ENCODE measurements around the gene SSU72.
"Not testable (repeated sequence)": the region's sequence is repeated elsewhere in the genome, so short reads cannot be mapped to it uniquely, and the experiment has no call there.

SSU72 gene

DNA sequence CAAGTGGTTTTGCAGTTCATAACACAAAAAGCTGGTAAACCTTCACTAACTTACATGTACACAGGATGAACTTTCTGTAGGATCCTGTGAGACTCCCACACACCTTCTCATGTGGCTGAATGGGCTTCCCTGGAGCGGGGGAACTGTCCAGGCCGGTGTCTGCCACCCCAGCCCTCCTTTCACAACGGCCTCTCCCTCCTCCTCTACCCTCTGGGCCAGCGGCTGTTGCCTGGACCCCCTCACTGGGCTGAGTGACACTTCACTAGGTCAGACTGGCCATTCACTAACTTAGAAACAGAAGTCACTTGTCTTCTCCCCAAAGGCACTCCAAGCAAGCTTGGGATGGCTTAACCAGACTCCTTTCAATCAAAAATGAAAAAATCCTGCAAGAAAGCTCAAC, 16.1 kb downstream of the SSU72 start:
- no peak for DNase-seq (ENCODE audit: low spot score)

DNA sequence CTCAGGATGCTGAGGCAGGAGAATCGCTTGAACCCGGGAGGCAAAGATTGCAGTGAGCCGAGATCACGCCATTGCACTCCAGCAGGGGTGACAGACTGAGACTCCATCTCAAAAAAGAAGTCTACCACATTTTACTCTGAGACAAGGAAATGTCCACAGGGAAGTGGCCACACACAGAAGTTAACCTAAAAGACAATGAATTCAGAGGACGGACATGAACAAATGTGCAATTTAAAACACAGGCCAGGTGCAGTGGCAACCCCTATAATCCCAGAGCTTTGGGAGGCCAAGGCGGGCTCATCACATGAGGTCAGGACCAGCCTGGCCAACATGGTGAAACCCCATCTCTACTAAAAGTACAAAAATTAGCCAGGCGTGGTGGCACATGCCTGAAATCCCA, 17.0 kb downstream of the SSU72 start:
- DNase-seq (ENCODE audit: low spot score) = not testable (repeated sequence)

DNA sequence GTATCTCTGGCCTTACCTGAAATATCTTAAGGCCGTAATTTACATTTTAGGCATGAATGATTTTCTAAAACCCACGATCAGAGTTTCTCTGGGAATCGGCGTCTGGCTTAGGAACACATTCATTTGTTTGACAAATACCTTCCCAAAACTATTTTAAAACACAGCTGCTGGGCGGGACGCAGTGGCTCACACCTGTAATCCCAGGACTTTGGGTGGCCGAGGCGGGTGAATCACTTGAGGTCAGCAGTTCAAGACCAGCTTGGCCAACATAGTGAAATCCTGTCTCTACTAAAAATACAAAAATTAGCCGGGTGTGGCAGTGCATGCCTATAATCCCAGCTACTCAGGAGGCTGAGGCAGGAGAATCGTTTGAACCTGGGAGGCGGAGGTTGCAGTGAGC, 17.7 kb downstream of the SSU72 start:
- DNase-seq (ENCODE audit: low spot score) = not testable (repeated sequence)

DNA sequence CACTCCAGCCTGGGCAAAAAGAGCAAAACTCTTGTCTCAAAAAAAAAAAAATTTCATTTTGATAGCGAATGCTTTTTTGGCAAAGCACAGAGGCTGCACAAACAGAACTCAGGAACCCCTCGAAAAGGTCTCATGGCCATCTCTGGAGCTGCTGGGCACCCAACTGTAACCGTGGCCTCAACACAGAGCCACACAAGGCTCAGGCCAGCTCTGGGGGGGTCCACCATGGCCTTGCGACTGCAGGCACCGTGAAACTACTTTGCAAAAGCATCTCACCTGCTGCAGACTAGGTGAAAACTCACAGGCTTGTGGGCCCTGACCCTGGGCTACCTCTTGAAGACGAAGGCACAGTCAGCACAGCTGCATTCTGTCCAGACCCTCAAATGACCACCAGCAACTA, 18.2 kb downstream of the SSU72 start:
- DNase-seq (ENCODE audit: low spot score) = no peak

DNA sequence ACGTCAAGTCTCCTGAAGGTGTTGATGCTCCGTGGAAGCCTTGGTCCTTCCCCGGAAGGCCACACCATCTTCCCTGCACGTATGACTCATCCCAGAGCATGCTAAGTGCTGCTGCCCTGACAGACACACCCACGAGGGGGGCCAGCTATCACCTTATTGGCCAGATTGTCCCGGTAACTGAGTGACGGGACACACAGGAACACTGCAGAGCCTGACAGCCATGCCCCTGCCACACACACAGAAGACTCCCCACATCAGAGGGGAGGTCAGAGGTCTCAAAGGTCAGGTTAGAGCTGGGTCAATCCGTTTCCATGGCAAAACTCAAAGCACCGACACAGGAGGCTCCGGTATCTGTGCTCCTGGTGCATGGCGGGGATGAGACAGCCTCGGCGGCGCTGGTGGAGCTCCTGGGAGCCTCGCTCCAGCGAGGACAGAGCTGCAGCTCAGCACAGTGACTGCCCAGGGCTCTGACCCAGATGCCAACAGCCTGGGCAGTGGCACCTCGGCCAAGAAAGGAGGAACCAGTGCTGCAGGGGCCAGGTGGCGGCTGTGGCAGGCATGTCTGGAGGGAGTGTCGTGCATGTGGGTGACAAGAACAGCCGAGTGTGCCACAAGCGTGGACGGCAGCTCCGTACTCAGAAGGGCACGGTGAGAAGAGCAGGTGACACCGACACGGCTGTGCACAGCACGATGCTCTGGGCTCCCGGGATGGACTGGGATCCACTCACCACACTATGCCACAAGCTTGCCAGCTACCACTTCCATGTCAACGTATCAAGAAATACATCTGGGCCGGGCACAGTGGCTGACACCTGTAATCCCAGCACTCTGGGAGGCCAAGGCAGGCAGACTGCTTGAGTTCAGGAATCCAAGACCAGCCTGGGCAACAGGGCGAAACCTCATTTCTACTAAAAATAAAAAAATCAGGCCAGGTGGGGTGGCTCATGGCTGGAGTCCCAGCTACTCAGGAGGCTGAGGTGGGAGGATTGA, 19.4 kb downstream of the SSU72 start:
- no peak for DNase-seq (ENCODE audit: low spot score)

DNA sequence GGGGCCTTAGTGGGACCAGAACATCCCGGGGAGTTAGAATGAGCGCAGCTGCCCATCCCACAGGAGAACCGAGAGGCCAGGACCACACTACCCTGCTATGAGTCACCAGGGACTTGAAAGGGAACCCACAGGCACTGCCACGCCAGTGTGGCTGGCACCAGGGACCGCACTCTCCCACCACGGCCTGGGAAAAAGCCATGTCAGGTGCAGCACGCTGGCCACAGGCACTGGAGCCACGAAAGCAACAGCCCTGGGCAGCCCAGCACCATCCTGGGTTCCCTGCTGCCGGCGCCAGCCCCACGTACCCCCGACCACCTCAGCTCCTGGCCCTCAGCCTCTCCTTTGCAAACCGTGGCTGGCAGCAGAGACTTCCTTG, 20.1 kb downstream of the SSU72 start:
- DNase-seq (ENCODE audit: low spot score) = no peak

DNA sequence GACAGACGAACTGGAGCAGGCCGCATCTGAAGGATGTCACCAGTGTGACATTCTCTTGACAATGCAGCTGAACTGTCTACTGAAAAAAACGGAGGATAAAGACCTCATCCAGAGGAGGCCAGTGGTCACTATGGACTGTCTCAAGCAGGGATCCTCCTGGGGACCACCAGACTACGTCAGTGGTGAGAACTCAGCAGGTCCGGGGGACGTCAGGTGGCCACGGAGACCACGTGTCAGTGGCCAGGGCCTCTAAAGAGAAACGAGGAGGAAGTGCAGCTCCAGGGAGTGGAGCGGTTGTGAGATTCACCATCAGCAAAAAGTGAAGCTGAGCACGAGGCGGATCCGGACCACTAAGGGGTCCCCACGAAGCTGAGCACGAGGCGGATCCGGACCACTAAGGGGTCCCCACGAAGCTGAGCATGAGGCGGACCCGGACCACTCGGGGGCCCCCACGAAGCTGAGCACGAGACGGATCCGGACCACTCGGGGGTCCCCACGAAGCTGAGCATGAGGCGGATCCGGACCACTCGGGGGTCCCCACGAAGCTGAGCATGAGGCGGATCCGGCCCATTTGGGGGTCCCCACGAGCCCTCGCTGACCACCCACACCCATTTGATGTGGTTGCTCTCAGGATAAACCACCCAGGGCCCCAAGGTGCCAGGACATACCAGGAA, 20.7 kb downstream of the SSU72 start:
- DNase-seq (ENCODE audit: low spot score) = no peak

DNA sequence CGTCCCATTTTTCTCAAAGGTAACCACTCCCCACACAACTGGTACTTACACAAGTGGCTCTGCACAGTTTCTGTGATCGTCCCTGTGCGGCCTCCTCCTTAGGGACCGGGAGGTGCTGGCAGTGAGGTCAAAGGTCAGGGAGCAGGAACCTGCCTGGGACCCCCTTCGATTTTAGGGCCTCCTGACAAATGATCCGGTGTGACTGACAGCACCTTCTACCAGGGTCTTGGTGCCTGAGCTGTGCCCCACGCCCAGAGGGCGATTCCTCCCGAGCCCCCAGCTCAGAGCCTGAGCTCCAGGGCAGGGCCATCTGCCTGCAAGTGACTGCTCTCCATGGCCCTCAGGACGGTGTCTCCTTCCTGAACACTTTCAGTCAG, 22.4 kb downstream of the SSU72 start:
- no peak for DNase-seq (ENCODE audit: low spot score)

DNA sequence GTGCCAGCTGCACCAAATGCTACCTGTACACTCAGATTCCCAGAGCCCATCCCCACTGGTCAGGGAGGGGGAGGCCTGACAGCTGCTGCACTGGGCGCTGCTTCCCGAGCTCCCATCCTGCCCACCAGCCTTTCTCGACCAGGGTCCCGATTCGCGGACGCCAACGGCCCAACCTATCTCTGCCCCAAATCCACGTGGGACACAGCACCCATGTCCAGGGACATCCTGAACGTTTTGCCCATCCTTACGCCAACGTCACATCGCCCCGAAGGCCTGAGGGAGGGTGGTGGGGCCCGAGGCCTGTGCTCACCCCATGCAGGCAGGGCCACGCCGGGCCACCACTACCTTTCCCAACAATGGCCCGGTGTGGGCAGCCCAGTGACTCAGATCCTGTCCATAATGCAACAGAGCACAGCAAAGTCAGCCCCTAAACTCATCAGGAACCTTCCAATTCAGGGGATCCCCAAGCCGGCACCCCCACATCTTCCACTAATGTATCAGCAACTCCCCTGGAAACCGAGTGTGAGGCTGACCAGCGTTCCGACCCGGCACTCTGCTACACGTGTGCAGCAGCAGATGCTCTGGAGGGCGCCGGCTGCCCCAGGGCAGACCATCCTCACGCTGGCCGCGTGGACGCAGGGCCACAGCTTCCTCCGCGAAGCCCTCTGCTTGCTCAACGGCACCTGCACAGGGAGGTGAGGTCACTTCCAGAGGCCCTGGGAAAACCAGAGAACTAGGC, 23.0 kb downstream of the SSU72 start:
- DNase-seq (ENCODE audit: low spot score) = no peak

DNA sequence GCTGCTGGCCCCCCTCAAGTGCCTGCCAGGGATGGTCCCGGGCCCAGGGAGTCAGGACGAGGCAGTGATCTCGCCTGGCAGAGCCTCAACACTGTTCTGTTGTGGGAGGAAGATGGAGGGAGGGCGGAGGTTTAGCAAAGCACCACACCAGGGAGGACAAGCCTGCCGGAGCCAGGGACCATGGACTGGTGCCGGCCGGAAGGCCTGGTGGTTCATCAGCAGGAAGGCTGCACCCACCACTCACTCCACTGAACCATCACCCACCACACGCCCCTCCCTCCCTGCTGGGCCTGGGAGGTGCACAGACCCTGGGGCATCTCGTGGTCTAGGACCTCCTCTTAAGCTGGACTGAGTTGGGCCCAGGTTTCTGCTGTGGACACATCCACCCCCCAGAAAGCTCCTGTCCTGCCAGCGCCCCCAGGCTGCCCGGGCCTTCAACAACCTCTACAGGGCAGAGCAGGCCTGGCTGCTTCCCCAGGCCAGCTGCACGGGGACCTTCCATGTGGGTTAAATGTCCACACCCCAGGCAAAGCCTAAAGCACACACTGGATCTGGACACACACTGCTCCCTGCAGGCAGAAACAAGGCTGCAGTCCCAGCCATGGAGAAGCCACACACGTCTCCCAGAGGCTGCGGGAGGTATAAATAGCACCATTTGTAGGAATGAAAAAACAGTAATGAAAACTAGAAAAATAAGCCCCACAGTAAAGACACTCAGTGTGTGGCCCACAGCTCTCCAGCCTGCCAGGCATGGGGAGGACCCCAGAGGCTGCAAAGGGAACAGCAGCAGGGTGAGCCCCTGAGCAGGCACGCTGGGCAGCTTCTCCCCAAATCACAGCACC, 23.9 kb downstream of the SSU72 start:
- no peak for DNase-seq (ENCODE audit: low spot score)

DNA sequence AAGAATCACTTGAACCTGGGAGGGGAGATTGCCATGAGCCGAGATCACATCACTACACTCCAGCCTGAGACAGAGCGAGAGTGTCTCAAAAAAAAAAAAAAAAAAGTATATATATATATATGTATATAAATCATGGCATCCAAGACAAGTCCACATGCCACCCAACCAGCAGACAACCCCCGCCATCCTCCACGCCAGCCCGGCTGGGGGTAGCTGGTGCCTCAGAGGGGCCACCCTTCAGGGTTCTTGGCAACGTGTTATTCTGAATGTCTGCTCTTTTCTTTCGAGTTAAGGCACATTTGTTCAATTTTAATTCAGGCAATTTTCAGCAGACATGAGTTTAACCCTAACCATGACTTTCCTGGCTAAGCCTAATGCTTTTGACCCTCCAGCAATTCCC, 24.6 kb downstream of the SSU72 start:
- no peak for DNase-seq (ENCODE audit: low spot score)

DNA sequence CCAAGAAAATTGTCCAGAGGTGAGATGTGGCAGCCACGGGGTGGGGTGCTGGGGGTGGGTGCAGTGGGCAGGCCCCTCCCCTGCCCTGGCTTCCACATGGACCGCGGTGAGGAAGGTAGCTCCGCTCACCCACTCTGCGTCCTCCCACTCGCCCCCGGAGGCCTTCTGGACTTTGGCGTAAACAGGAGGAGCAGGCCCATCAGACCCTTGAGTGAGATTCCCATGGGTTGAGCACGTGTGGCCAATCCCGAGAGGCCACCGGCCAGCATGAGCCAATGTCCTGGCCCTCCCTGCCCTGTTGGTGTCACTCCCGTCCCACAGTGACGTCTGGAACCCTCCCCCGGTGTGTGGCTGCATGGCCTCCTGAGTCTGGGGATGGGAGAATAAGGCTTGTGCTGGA, 26.1 kb downstream of the SSU72 start:
- no peak for DNase-seq (ENCODE audit: low spot score)

DNA sequence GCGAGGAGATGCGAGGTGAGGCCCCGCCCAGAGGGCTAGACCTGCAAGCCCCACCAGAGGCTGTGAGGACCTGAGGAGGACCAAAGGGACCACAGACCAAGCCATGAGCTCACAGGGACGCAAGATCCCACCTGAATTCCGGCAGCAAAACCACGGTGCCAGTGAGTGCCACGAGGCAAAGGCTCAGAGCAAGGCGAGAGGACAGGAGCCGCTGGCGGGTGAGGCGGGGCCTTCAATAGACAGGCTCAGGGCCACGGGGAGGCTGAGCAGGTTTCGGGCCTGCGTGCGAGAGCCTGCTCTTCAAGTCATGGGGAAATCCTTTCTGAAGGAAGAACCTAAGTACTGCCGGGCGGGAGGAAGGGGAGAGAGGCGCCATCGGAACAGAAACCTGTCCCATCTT, 27.2 kb downstream of the SSU72 start:
- no peak for DNase-seq (ENCODE audit: low spot score)

DNA sequence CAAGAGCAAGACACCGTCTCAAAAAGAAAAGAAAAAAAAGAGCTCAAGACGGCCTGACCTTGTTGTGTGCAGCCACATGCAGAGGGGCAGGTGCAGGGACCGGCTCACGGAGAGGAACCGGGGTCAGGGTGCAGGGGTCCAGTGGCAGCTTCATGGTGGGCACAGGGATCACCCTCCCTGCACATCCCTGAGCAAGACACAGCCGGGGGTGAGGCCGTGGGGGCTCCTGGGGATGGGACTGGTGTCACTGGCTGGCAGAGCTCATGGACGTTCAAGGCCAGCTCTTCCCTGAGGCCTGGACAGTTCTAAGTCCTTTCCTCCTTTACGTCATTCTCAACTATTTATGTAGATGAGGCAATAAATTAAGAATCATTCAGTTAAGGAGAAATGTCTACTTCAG, 27.7 kb downstream of the SSU72 start:
- no peak for DNase-seq (ENCODE audit: low spot score)

DNA sequence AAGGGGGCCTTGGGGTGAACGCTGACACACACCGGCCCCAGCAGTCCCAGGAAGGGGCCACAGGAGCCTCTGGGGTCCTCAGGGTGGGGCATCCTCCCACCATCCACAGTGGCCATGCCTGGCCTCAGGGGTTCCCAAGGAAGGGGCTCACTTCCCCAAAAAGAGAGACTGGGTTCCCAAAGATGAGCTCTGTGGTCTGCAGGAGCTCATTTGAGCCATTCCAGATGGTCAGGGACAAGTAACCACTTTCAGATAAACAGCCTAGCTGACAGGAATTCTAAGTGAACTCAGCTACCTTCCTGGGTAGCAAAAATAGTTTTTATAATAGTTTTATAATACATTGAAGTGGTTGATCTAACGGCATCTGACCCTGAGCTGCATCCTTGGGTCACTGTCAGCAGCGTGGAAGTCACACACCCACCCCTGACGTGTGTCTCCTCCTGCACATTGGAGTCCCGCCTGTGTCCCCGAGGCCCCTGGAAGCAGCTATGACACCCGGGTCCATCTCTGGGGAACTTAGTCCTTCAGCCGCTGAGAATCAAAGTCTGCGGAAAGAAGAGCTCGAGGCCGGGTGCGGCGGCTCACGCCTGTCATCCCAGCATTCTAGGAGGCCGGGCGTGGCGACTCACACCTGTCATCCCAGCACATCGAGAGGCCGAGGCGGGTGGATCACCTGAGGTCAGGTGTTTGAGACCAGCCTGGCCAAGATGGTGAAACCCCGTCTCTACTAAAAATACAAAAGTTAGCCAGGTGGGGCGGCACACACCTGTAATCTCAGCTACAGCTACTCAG, 28.5 kb downstream of the SSU72 start:
- DNase-seq (ENCODE audit: low spot score) = no peak

DNA sequence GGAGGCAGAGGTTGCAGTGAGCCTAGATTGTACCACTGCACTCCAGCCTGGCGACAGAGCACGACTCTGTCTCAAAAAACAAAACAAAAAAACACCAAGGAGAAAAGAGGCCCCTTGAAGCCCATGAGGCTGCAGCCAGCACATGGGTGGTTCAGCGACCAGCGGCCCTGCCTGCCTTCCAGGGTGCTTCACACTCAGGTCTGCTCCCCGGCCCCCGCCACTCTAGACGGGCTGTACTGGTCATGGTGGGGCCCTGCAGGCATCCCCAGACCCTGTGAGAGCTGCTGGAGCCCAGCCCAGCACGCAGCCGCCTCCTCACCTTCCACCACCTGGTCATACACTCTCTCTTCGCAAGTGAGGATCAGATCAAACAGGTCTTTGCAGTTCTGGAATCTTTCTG, 30.1 kb downstream of the SSU72 start:
- no peak for DNase-seq (ENCODE audit: low spot score)

DNA sequence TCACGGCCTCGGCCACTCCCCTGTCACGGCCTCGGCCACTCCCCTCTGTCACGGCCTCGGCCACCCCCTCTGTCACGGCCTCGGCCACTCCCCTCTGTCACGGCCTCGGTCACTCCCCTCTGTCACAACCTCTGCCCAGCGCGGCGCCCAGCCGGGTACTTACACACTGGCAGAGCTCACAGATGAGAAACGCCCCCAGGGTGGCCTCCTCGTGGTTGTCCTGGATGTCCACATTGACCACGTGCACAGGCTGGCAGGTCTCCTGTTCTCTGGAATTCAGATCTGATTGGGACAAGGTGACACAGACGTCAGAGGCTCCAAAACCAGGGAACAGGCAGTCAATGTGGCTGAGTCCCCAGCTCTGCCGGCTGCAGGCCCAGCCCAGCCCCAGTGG, 31.0 kb downstream of the SSU72 start:
- no peak for DNase-seq (ENCODE audit: low spot score)

DNA sequence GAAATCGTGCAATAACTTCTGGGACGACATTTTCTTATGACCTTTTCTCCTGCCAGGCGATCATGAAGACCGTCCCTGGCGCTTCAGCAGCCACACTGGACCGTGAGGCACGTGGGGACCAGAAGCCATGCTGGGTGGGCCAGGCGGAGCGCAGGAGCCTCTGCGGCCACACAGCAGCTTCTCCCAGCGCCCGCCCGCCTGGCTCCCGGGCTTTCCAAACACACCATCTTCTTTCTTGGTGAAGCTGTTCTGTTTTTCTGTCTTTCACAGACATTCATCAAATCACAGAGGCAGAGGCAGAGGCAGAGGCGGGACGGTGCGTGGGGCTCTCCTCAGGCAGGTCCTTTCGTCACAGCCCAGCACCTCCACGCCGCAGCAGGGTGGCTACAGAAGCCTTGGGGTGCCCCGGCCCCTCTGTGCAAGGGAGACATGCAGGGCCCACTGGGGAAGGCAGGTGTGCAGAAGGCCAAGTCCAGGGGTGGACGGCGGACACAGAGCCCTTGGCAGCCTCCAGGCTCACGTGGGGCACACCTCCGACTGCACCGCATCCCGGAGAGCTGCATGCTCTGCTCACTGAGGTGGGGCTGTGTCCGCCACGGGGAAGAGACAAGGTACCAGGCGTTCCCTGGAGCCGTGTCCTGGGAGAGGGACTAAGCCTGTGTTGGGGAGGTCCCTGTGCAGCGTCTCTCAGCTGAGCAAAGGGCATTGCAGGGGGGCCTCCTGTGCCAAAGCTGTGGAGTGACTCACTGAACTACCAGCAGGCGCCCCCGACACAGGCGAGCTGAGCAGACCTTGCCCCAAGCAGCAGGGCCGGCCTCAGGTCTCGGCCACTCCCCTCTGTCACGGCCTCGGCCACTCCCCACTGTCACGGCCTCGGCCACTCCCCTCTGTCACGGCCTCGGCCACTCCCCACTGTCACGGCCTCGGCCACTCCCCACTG, 31.6 kb downstream of the SSU72 start:
- DNase-seq (ENCODE audit: low spot score) = no peak

DNA sequence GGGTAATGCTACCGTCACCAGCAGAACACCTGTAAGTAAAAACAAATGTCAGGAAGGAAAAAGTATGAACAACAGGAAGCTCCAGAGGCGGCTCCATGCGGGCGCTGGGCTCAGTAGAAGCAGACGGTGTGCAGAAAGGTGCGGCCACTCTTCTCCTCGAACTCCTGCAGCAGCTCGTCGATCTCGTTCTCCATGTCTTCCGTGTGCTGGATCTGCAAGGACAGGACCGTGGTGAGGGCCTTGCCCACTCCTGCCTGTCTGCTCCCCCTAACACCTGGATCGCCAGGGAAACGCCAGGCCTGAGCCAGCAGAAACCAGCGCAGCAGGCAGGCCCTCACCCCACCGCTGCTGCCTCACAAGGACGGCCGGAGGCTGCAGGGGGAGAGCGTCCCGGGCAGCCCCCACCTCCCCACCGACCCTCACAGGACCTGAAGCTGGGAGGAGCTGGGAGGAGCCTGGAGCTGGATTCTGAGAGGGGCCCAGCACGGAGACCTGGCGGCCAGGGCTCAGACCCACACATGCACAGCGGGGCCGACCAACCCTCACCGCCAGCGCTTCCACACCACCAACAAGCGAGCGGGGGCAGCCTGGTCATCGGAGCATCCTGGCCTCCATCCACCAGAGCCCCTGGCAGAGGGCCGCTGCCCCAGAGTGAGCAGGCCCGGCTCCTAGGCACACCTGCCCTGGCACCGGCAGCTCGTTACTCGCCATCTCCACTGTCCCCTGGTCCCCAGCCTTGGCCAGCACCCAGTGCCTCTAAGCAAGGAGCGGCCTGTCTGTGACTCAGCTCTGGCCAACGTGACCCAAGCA, 32.5 kb downstream of the SSU72 start:
- DNase-seq (ENCODE audit: low spot score) = no peak

Measured in LoVo (cell line).